ENCODE data around the gene P2RX3. TPM values are rescaled to one million over a fixed set of nuclear protein-coding genes. Genes with fewer than 3 reads are reported as not detected.

Gene P2RX3
- total RNA-seq, 2 donors from 2014 or later, result not detected

- Mint-ChIP-seq H3K9me3 (no peaks in the 10 kb centered on the region), H3K36me3 (peaks cover 43 to 77% of the 10 kb centered on the region in 2 donors), H3K27ac (peak overlapping the region; percentile 0 to 81)
- ATAC-seq (no peak), DNase-seq (ENCODE audit: low spot score in 2 of 2) (no peak)
These were observed 69.9 kb downstream of the P2RX3 start for GRCh38 chr11:57407941-57408475.

DNA sequence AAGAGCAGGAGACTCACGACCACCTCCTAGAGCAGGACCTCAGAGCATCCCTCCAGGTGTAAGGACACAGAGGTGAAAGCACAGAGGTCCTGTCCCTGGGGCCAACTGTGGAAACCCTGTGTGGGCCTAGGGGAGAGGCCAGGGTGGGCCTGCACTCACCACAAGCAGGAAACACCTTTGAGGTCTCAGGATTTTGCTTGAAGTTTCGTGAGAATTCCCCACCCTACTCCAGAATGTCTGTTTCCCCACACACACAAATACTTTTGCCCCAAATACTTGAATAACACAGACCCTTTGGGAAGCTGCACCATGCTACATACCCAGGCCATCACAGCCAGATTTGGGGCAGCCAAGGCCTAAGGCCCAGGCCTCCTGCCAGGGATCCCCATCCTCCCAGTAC, 70.6 kb downstream of the P2RX3 start:
- Mint-ChIP-seq H3K9me3 (no peaks in the 10 kb centered on the region), H3K36me3 (peaks cover 46 to 81% of the 10 kb centered on the region in 2 donors)

DNA sequence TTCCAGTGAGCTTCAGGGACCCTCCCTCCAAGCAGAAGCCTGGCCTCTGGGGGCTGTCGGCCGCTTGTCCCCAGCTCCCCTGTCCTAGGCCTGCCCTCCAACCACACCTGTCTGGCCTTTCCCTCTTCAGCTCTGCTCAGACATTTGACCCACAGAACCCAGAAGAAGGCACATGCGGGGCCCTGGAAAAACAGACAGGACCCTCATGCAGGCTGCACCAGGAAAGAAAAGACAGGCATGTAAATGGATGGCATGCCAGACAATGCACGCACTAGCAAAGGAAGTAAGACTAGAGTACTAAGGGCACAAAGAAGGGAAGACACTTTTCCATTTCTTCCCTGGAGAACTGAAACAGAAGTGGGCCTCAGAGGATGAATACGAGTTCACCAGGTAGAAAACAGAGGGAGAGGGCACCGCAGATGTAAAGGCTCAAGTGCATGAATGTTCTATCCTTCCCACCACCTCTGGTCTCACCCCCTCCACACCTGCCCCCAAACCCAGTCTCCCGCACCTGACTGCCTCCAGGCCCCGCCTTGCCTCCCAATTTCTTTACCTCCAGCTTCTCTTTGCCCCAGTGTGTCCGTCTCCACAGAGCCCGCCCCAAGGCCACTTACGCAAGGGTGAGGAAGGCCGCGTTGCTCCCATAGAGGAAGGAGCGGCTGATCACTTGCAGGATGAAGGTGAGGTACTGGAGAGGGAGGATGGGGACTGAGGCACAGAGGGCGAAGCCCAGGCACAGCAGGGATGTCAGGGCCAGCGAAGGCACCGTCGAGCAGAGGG, 71.4 kb downstream of the P2RX3 start:
- ATAC-seq (no peak), DNase-seq (ENCODE audit: low spot score in 2 of 2) (no peak)
- H3K9me3 Mint-ChIP-seq, result no peaks in the 10 kb centered on the region
- H3K27ac Mint-ChIP-seq, result peak overlapping the region; percentile 13 to 61
- peaks cover 52 to 87% of the 10 kb centered on the region in 2 donors for H3K36me3 Mint-ChIP-seq

More for the DNA sequence above, 70.6 kb downstream of the P2RX3 start:
- peak overlapping the region in 1 of 2 donors; percentile 61 for H3K27ac Mint-ChIP-seq
- DNase-seq (ENCODE audit: low spot score in 2 of 2), result no peak
- ATAC-seq, result no peak

- H3K9me3 Mint-ChIP-seq, result no peaks in the 10 kb centered on the region
These were observed 72.1 kb downstream of the P2RX3 start for GRCh38 chr11:57410287-57410686.

GRCh38 chr11:57413681-57414080, 75.5 kb downstream of the P2RX3 start:
- H3K36me3 Mint-ChIP-seq, result peaks cover 58 to 88% of the 10 kb centered on the region in 2 donors
- peak overlapping the region; percentile 62 to 64 for H3K27ac Mint-ChIP-seq
- ATAC-seq (no peak), DNase-seq (ENCODE audit: low spot score in 2 of 2) (no peak)
- no peaks in the 10 kb centered on the region for H3K9me3 Mint-ChIP-seq

More at GRCh38 chr11:57410287-57410686, 72.1 kb downstream of the P2RX3 start:
- Mint-ChIP-seq H3K36me3 (peaks cover 54 to 87% of the 10 kb centered on the region in 2 donors), H3K27ac (no peak overlapping the region)
- DNase-seq (ENCODE audit: low spot score in 2 of 2), result no peak
- no peak for ATAC-seq

DNA sequence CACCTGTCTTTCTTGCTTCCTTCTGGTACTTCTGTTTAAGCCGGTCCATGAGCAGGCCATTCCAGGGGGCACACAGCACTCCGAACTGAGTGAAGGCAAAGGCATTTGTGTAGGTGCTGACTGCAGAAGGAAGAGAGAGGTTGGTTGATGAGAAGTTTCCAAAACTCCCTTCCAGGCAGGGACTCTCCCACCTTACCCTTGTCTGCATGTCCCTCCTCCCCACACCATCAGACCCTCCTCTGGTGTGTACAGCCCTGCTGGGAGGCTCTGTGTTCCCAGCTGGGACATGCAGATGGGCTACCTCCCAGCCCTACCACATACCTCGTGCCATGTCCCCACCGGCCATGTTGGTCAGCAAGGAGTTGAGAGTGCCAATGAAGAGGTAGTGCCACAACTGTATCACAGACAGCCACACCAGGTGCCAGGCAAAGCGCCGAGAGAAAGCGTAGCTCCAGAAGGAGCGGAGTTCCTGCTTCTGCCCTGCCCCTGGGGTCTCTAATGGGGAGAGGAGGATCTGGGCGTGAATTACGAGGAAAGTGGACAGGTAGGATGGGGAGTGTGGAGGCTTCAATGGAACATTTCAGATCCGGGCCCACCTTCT, 76.6 kb downstream of the P2RX3 start:
- peak; percentile 16 to 46 for ATAC-seq
- no peak for DNase-seq (ENCODE audit: low spot score in 2 of 2)
- Mint-ChIP-seq H3K36me3 (peaks cover 63 to 89% of the 10 kb centered on the region in 2 donors), H3K27ac (peak overlapping the region; percentile 34 to 84), H3K9me3 (no peaks in the 10 kb centered on the region)

DNA sequence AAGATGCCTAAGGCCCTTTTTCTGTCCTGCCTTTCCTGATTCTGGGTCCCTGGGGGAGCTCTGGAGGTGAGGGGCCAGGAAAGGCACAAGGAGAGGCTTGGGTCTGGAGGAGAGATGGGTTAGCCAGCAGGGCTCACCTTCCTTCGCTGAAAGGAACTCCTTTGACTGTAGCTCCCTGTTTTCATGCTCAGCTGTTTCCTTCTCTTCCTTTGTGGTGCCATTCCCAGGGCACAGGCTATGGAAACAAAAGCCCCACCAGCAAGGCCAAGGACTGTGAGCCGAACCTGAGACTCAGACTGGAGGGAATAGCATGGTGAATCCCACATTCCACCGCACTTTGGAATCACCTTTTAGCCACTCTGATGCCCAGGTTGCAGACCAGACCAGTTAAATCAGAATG, 78.3 kb downstream of the P2RX3 start:
- no peaks in the 10 kb centered on the region for H3K9me3 Mint-ChIP-seq
- no peak for DNase-seq (ENCODE audit: low spot score in 2 of 2)
- H3K36me3 Mint-ChIP-seq, result peaks cover 68 to 90% of the 10 kb centered on the region in 2 donors

GRCh38 chr11:57417056-57417455, 78.9 kb downstream of the P2RX3 start:
- peaks cover 74 to 90% of the 10 kb centered on the region in 2 donors for H3K36me3 Mint-ChIP-seq
- H3K9me3 Mint-ChIP-seq, result no peaks in the 10 kb centered on the region
- no peak overlapping the region for H3K27ac Mint-ChIP-seq
- ATAC-seq, result peak in 1 of 2 donors; percentile 18
- DNase-seq (ENCODE audit: low spot score in 2 of 2), result no peak

More for the DNA sequence above, 78.3 kb downstream of the P2RX3 start:
- ATAC-seq, result no peak
- H3K27ac Mint-ChIP-seq, result no peak overlapping the region

DNA sequence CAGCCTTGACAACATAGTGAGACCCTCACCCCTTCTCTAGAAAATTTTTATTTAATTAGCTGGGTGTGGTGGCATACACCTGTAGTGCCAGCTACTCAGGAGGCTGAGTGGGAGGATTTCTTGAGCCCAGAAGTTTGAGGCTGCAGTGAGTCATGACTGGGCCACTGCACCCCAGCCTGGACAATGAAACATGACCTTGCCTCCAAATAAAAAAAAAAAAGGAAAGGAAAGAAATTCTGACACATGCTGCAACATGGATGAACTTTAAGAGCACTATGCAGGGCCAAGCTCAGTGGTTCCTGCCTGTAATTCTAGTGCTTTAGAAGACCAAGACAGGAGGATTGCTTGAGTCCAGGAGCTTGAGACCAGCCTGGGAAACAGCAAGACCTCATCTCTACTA, 80.0 kb downstream of the P2RX3 start:
- Mint-ChIP-seq H3K27ac (peak overlapping the region in 1 of 2 donors; percentile 14), H3K9me3 (no peaks in the 10 kb centered on the region), H3K36me3 (peaks cover 79 to 93% of the 10 kb centered on the region in 2 donors)
- no peak for ATAC-seq
- no peak for DNase-seq (ENCODE audit: low spot score in 2 of 2)

- Mint-ChIP-seq H3K27ac (peak overlapping the region in 1 of 2 donors; percentile 72), H3K9me3 (no peaks in the 10 kb centered on the region), H3K36me3 (peaks cover 79 to 93% of the 10 kb centered on the region in 2 donors)
- ATAC-seq (no peak), DNase-seq (ENCODE audit: low spot score in 2 of 2) (no peak)
These were observed 81.0 kb downstream of the P2RX3 start for GRCh38 chr11:57419146-57419545.

DNA sequence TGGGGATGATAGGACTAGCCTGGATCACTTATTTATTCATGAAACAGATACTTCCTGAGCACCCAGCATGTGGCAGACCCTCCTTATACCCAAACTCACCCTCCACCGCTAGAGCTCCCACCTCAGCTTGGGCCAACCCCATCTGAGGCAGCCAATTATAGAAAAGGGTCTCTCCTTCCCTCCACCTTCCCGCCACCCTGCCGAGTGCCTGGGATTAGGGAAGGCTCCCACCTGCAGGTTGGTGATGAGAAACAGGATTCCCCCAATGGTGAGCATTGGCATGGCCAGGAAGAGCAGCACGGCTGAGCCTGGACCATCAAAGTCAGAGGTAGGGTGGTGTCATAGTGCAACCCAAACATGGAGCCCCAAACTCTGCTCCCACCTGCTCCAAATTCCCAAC, 82.9 kb downstream of the P2RX3 start:
- no peak for DNase-seq (ENCODE audit: low spot score in 2 of 2)
- Mint-ChIP-seq H3K27ac (peak overlapping the region in 1 of 2 donors; percentile 29), H3K36me3 (peaks cover 79 to 93% of the 10 kb centered on the region in 2 donors), H3K9me3 (no peaks in the 10 kb centered on the region)
- no peak for ATAC-seq

GRCh38 chr11:57421805-57422204, 83.7 kb downstream of the P2RX3 start:
- ATAC-seq, result no peak
- Mint-ChIP-seq H3K9me3 (no peaks in the 10 kb centered on the region), H3K36me3 (peaks cover 81 to 93% of the 10 kb centered on the region in 2 donors), H3K27ac (peak overlapping the region in 1 of 2 donors; percentile 14)
- DNase-seq (ENCODE audit: low spot score in 2 of 2), result no peak

Other genes with a start within 250 kb of the P2RX3 start
- gene LRRC55, start 156.4 kb upstream of the P2RX3 start, total RNA-seq, result not detected
- not detected for gene APLNR, start 101.1 kb upstream of the P2RX3 start, total RNA-seq
- 10 to 100 TPM in 1 of 2 donors, 1 to 10 TPM in 1; 5.6 to 17.7 TPM for gene TNKS1BP1, start 13.4 kb upstream of the P2RX3 start, total RNA-seq
- gene SSRP1, start 2.5 kb upstream of the P2RX3 start, total RNA-seq, result 100 to 1,000 TPM in 1 of 2 donors, 10 to 100 TPM in 1; 59.9 to 250 TPM
- not detected for gene PRG3, start 42.8 kb downstream of the P2RX3 start, total RNA-seq
- 1 to 10 TPM in 1 of 2 donors, under 1 TPM in 1; 0.97 to 2.4 TPM for gene PRG2, start 52.3 kb downstream of the P2RX3 start, total RNA-seq
- gene SLC43A3, start 88.8 kb downstream of the P2RX3 start, total RNA-seq, result 100 to 1,000 TPM in 1 of 2 donors, 10 to 100 TPM in 1; 68.9 to 247 TPM
- 1 to 10 TPM in 1 of 2 donors, not detected in 1; 1.4 TPM for gene RTN4RL2, start 122.2 kb downstream of the P2RX3 start, total RNA-seq
- gene SLC43A1, start 177.3 kb downstream of the P2RX3 start, total RNA-seq, result 10 to 100 TPM; 11.4 to 26.0 TPM
- gene TIMM10, start 192.4 kb downstream of the P2RX3 start, total RNA-seq, result 10 to 100 TPM; 86.8 to 90.1 TPM
- not detected for gene SMTNL1, start 199.2 kb downstream of the P2RX3 start, total RNA-seq
- gene UBE2L6, start 229.3 kb downstream of the P2RX3 start, total RNA-seq, result 100 to 1,000 TPM; 122 to 188 TPM

All from activated naive CD4-positive, alpha-beta T cell treated with anti-CD3 and anti-CD28 coated beads, Interleukin-2, amount 50 U/mL, for 72 hours (primary cell).